Stimulated activated CD8-positive, alpha-beta memory T cell treated with anti-CD3 and anti-CD28 coated beads, Interleukin-4, amount 100 ng/mL, for 4 hours (primary cell): Measurements from ENCODE around the gene PDK2.

Experiments
- DNase-seq, 2 donors: peaks; one replicate each; pipeline ENCODE4 v3.0.0-alpha.2; 2020; ENCODE audit warnings: low read depth in 2 of 2, low spot score in 1 of 2

Gene PDK2

DNA sequence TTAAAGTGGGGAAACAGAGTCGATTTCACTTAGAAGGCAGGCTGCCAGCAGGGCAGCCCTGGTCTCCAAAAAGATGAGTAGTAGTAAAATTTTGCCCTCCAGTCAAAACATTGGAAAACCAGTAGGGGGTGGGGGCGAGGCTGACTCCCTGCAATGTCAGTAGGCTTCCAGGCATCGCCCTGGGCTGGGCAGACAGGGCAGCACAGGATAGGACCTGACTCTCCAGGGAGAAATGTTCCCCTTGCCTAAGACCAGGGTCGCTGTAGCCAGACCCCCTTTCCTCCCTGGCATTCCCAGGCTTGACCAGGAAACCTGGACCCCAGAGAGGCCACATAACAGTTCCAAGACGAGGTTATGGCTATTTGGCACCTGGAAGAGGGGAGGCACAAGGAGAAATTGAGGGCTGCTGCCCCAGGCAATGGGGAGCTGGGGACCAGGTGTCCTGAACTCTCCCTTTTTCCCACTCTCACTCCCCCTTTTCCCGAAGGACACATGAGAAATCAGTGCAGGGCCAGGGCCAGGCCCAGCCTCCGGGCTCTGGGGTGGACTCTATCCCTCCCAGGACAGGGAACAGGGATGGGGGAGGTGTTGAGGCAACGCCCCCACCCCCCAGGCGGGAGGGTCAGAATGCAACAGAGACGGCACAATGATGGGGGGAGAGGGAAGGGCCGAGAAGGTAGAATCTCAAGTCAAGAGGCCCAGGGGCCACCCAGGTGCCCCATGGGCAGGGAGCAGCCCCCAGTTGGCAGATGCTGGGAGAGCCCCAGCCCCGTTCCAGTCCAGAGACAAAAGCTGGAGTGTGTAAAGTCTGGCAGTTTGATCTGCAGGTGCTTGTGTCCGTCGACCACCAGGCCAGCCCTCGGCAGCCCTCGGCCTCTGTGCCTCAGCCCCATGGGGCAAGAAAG is 39.3 kb downstream of the PDK2 start:
- no peak for DNase-seq

DNA sequence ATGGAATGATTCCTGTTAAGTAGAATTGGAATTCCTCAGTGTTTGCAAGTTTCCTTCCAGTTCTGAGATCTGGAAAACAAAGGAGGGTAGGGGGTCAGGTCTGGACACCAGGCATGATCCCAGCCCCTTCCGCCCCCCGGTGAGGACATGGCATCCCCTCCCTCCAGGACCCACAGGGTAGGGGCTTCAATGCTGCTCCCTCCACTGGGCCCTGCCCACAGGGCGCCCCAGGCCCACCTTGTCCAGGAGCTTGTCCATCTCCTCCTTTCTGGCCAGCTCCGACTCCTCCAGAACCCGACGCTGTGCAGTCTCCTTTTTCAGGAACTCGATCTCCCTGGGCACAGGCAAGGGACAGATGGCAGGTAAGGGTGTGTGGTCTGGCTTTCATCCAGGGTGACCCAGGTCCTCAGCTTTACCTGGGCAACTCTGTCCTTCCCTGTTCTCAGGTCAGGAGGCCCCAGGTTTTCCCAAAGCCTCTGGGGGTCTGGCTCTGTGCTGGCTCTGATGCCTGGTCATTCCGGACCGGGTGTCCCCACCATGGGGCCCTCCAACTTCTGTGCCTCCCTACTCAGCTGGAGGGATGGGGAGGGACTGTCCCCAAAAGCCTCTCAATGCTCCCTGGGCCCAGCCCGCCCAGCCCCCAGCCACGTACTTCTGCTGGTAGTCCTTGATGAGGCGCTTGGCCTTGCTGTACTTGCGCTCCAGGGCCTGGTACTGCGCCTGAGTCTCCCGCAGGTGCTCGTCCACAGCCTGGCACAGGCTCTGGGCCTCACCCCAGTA is 40.4 kb downstream of the PDK2 start:
- no peak for DNase-seq

DNA sequence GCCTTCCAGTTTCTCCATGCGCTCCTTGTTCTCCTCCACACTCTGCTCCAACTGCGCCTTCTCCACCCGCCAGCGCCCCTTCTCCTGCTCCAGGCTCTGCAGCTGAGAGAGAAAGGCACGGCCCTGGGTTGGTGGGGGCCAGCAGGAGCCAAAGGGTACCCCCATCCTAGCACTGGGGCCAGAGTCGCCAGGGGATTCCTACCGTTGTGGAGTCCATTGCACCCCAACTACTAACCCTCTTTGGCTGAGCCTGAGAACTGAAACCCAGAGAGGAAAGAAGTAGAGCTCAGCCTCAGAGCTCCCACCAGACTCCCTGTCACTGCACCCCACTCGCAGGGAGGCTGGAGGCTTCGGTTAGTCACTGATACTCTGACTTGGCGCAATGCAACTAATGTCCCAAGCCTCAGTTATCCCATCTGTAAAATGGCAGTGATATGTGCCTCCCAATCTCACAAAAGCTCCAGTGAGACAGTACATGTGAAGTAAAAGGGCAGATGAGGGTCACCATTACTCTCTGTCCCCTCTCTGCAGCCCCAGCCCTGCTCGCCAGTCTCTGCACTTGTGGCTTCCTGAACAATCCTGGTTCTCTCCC is 41.0 kb downstream of the PDK2 start:
- DNase-seq = no peak

DNA sequence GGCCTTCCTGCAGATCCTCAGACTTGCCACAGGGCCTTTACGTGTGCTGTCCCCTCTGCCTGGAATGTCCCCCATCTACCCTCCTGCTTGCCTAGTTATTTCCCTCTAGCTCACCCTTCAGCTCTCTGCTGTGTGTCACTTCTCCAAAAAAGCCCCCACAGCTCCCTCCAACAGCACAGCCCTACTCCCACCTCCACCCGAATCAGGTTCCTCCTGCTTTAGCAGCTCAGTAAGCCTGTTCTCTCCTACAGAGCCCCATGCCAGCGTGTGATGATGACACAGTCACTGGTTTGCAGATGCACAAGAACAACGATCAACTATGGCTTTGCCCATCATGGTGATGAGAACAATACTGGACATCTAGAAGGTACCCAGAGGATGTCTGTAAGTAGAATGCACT is 41.9 kb downstream of the PDK2 start:
- DNase-seq = no peak

DNA sequence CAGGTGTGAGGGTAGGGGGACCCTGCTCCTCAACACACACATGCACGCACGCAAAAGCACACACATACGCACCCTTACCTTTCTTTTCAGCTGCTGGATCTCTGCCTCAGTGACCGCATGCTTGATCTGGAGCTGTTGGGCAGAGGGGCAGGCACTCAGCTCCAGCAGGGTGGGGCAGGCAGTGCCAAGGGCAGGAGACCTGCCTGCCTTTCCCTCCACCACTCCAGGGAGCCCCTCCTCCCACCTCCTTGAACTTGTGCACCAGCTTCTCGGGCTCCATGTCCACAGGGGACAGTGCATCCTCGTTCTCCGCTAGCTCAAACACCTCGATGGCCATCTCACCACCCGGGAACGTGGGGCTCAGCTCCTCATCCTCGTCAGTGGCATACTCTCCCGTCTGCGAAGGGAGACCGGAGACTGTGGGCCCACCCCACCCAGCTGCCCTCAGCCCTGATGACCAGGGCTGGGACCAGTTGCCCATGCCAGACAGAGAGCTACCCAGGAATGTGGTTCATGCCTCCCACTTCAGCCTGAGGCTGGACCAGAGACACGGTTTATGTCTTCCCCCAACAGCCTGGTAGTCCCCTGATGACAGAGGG is 44.1 kb downstream of the PDK2 start:
- no peak for DNase-seq

DNA sequence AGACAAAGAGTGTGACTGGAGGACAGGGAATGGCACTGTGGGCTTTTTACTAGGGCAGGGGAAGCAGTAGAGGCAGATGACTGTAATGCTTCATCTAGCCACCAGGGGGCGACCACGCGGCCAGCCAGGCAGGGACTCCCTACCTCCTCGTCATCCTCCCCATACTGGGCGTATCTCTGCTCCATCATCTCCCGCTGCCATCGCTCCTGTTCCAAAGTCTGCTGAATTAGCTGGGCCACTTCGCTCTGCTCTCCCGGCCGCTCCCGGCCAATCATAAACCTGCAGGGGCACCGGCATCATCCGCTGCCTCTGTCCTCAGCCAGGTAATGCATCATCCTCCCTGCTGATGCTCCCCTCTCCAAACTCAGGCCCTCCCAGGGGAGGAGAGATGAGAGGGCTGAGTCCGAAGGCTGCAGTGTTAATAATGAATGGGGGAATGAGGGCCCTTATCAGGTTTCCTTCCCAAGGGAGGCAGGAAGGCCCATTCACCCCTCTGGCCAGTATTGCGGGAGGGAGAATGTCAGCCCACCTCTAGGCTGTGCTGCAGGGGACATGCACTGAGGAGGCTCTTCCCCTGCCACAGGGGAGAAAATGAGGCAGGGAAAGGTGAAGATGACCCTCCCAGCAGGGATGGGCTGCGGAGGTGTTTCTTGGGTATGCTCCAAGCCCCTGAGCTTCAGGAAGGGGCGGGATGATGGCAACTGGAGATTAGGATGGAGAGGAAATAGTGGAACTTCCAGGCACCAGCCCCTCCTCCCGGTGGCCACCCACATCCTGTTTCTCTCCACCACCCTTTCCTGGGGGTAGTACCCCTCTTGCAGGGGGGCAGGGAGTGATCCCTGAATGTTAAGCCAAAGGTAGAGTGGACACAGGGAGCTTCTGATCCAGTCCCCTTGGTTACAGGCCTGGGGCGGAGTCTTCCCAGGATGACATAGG is 45.1 kb downstream of the PDK2 start:
- peak; percentile 67 to 69 for DNase-seq

DNA sequence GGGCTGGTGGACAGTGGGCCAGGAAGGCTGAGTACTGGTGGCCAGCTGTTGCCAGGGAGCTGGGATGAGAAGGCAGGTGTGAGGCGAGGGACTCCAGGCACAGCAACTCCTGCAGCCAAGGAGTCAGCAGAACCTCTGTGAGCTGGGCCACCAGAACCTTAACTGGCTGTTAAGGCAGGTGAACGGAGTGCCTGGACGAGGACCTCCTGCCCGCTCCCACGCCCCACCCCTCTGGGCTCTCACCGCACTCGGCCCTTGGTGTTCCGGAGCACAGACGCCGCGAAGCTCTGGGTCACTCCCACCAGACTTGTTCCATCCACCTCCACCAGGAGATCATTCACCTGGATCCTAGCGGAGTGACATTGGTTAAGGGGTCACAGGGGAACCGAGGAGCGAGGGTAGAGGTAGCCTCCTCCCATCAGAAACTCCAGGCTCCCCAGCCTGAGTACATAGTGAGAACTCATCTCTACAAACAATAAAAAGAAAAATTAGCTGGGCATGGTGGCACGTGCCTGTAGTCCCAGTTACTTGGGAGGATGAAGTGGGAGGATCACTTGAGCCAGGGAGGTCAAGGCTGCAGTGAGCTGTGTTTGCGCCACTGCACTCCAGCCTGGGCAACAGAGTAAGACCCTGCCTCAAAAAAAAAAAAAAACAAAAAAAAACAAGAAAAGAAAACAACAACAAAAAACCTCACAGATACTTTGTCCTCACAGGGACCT is 46.0 kb downstream of the PDK2 start:
- DNase-seq = no peak

DNA sequence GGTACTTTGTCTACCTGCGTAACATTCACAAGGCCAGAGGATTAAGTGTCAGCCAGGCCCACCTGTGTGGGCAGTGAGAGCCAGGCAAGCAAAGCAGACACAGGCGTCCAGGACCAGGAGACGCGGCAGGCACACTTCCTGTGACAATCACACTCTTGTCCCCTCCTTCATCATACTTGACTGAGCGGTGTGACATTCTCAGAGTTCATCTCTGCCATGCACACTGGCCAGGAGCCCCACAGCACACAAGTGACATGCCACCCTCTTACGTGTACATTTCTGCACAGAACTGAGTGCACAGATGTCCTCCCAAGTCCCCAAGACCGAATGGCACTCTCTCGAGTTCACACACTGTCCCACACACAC is 46.6 kb downstream of the PDK2 start:
- DNase-seq = no peak

DNA sequence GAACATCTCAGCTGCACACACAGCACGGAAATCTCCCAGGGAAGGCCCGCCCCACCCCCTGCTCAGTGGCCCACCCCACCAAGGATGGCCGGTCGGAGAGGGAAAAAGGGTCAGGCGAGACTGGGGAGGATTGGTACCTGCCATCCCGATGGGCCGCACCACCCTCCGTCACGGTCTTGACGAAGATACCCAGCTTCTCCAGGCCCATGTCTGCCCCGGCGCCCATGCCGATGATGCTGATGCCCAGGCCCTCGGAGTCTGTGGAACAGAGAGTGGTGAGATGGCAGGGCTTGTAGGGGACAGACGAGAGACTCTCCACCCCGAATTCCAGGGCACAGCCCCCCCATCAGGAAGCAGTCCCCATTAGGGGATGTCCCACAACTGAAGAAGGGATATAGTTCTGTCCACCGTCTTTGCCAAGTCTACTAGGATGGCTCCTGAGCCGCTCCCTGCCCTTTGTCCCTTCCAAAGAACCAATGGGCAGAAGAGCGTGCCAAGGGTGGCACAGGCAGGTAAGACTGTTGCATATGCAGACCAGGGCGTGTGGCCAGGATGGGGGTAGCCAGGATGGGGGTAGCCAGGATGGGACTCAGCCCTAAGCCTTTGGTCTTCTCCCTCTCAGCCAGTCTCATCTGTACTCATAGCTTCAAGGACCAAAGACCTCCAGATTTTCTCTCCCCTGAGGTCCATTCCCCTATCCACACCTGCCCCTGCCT is 48.5 kb downstream of the PDK2 start:
- DNase-seq = no peak

DNA sequence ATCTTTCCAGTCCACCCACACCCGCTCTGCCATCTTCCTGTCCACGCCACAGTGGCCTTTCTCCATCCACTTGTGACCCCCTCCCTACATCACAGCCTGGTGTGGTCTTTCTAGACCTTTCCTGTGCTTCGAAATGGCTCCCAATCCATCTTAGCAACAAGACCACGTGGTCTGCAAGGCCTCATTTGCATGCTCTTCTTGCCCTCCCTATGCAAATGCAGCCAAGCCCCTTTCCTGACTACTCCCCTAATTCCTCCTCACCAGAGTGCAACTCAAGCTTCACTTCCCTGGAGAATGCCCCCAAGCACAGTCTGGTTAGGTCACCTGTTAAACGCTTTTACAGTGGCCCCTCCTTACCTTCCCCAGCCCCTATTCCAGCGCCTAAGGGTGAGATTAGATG is 49.2 kb downstream of the PDK2 start:
- no peak for DNase-seq

DNA sequence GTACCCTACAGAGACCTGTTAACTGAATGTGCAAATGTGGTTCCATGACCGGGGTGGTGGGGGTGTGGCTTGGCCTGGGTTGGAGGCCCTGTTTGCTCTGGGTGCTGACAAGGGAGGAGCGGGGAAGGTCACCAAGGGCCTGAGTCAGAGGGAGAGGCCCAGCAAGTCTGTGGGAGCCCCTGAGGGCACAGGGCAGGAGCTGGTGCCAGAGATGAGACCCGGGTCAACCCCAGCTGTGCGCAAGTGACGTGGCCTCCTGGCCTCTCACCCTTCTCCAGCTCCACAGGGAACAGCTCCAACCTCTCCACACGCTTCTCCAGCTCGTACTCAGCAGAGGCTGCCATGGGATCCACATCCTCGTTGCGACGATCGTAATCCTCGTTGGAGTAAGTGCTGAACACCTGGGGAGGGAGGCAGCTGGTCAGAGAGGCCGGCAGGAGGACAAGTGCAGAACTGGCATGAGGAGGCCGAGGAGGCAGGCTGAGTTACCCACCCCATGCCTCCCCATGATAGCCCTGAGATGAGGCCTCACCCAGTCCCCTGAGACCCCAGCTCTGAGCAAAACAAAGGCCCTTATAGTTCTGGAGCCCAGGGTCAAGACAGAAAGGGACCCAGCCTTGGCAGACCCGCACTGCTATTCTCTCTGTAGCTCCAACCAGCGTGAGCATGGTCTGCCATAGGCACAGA is 49.8 kb downstream of the PDK2 start:
- DNase-seq = no peak

DNA sequence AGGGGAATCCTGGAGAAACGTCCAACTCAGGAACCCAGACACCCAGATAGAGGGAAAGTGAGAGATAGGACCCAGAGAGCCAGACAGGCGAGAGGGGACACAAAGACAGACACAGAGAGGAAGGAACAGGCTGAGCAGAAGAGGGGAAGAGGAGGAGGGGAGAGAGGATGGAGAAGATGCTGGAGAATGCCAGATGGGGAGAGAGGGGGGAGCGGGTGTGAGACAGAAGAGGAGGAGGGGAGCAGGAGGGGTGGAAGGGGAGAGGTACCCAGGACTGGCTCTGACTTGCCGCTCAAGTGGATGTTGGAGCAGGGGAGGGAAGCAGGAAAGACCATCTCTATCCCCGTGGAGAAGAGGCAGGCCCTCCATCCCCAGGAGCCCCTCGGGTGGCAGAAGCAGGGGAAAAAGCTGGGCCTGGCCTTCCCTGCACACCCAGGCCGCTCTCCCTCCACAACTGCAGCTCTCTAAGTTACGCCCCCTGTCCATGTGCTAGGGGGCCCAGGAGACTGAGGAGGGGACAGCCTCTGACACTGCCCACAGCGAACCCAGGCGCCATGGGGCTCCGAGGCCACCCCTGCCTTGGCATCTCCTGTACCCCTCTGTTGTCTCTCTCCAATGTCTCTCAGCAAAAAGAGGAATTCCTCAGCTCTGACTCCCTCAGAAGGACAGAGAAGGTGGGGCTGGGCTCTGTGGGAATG is 50.5 kb downstream of the PDK2 start:
- DNase-seq = no peak

DNA sequence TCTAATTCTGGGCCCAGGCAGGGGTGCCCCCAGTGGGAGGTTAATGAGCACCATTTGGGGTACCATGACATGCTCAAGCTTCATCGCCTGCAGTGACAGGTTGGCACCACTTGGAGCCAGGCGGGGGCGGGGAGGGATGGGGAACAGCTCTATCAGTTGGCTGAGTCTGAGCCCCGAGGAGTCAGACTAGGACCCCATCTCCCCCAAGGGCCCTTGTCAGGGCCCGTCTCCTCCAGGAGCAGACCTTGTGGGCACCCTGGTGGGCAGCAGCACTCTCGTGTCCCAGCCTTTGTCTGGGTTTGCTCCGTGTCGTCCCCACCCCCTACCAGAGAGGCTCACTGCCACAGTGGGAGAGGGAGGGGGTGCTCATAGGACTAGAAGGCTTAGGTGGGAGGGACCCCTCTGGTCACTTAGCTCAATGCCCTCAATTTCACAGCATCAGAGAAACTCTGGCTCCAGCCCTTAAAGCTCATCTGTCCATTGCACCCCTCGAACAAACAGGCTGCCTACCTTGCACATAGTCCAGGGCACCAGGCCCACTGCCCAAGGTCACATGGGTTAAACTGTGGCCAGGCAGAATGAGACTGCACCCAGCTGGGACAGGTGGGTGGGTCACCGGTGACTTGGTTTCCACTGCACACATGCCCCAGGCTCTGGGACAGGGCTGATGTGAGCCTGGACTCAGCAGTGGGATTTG is 51.2 kb downstream of the PDK2 start:
- no peak for DNase-seq

DNA sequence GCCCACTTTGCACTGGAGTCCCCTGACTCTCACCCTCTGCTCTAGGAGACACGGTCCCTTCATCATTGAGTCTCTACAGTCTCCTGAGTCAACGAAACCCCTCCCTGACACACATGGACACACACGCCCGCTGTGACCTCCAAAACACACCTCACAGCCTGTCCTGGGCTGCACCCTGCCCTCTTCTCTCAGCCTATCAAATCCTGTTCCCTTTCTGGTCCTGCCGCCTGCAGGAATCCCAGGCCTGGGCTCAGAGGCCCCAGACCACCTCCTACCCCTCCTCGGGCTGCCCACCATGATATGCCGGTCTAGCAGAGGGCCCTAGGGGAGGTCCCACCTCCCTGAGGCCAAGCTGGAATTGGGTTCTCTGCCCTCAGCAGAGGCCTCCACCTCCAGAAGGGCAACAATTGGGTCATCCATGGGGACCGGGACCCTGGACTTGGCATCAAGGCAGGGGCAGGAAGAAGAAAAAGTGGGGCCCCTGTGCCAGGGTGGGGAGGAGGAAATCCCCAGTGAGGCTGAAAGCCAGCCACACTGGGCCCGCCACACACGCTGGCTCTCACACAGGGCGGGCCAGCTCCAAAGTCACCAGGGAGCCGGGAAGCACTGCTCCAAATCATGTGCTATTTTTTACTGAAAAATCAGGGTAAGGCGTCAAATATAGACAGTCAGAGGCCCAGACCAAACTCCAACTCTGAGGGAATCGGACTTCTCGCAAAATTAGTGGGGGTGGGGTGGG is 51.9 kb downstream of the PDK2 start:
- DNase-seq = no peak

DNA sequence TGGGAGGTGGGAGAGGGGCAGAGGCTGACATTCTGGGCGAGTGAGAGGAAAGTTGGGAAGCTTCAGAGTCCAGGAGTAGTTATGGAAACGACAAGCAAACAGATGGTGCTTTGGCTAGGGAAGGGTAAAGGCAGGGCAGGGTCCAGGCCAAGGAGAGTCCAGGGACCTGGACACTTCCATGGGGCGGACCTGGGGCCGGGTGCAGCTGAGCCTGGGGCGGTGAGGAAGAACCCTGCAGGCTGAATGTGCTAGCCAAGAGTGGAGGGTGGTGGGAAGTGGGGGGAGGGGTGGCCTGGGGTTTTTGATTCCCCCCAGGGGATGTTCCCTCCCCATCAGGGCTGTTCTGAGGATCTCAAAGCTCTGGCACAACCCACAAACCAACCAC is 52.7 kb downstream of the PDK2 start:
- no peak for DNase-seq

DNA sequence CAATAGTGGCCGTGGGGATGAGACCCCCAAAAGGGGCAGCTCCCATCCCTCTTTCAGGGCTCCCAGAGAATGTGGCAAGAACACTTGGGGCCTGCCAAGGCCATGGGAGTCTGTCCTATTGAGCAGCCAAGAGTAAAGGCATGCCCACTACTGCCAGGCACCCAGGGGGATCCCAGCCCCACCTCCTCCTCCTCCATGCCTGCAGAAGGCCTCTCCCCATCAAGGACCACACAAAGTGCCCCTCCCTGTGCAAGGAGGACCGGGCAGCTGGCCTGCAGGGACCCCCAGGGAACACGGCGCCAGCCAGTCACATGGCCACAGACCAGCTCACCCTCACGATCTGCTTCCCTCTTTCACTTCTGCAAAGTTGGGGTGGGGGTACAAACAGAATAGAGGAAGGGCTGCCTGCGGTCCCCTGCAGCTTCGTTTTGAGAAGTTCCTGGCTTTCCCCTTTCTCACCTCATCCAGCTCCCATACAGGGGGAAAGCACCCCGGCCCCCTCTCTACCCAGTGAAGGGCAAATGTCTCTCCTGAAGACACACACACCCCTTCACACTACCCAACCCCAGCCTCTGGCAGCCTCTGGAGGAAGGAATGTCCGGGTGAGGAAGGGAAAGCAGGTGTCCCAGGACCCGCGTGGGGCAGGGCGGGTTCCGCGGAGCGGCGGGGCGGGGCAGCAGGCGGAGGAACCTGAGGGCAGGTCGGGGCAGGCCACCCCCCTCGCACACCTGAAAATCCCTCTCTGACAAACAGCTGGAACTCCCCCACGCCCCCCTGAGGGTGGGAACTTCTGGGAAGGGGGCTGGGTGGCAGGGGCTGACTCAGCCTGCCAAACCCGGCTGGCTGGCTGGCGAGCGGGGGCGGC is 53.3 kb downstream of the PDK2 start:
- DNase-seq = peak; percentile 73 to 79
